ENCODE results near the gene C3orf49. TPM values are rescaled to one million over a fixed set of nuclear protein-coding genes. Genes with fewer than 3 reads are reported as not detected.

Gene C3orf49, protein sequence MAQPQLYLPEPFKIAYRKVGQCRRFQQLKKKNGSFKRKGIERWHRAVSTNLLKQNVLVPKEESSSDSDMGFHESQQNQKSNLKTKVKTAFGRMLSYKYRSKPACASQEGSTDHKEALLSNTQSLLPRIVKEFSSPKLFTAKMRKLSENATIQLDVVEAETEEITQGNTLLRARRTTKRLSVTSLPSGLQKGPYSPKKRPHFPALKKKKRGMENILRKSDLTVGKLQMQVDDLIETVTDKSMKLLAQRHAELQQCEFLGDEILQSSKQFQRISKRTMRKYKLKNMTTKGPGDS
- not detected for total RNA-seq
- not detected for polyA plus RNA-seq (ENCODE audit: insufficient read depth, low read depth, low replicate concordance)
- long read RNA-seq, donor 1, partial matches to known transcripts: 161 of 161 reads
- long read RNA-seq, donor 1, other reads (novel, unspliced or antisense): 0 of 161 reads
- long read RNA-seq, donor 2: 0 reads
- long read RNA-seq, donor 3, partial matches to known transcripts: 150 of 207 reads
- long read RNA-seq, donor 3, other reads (novel, unspliced or antisense): 57 of 207 reads
- long read RNA-seq, donor 4: 0 reads
- long read RNA-seq, donor 5: 0 reads
- long read RNA-seq, donor 6: 0 reads
- long read RNA-seq, donor 7, partial matches to known transcripts: 0 of 1 reads
- long read RNA-seq, donor 7, other reads (novel, unspliced or antisense): 1 of 1 reads
- long read RNA-seq, donor 8, partial matches to known transcripts: 101 of 149 reads
- long read RNA-seq, donor 8, other reads (novel, unspliced or antisense): 48 of 149 reads
- long read RNA-seq, donor 9, partial matches to known transcripts: 69 of 103 reads
- long read RNA-seq, donor 9, other reads (novel, unspliced or antisense): 34 of 103 reads
- long read RNA-seq, donor 10, partial matches to known transcripts: 92 of 162 reads
- long read RNA-seq, donor 10, other reads (novel, unspliced or antisense): 70 of 162 reads

DNA sequence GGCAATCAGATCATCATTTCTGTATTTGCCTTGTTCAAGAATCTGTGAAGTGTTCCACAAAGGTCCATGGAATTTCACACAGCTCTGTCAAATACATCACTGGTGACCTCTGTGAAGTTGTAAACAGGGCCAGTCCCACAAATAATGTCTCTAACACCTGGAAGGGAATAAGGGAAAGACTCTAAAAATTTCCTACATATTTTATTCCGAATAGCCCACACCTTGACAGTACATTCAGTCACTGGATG is at the start of gene C3orf49:
Gene C3orf49, plus strand, starts transcription at position 149 of the 248 bp plus-strand sequence. CDS start 173 bp downstream, outside the sequence.
- intact Hi-C loops (cut with DNase I): loop anchor here (5.0 kb wide), 1 partner anchor 467 kb away; no protein-coding TSS in a partner anchor
- TF ChIP-seq, protein P1, sequence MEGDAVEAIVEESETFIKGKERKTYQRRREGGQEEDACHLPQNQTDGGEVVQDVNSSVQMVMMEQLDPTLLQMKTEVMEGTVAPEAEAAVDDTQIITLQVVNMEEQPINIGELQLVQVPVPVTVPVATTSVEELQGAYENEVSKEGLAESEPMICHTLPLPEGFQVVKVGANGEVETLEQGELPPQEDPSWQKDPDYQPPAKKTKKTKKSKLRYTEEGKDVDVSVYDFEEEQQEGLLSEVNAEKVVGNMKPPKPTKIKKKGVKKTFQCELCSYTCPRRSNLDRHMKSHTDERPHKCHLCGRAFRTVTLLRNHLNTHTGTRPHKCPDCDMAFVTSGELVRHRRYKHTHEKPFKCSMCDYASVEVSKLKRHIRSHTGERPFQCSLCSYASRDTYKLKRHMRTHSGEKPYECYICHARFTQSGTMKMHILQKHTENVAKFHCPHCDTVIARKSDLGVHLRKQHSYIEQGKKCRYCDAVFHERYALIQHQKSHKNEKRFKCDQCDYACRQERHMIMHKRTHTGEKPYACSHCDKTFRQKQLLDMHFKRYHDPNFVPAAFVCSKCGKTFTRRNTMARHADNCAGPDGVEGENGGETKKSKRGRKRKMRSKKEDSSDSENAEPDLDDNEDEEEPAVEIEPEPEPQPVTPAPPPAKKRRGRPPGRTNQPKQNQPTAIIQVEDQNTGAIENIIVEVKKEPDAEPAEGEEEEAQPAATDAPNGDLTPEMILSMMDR (IDR thresholded peaks at IDR 0.05; ENCODE audit: borderline replicate concordance, extremely low read depth, insufficient read depth): no peak

DNA sequence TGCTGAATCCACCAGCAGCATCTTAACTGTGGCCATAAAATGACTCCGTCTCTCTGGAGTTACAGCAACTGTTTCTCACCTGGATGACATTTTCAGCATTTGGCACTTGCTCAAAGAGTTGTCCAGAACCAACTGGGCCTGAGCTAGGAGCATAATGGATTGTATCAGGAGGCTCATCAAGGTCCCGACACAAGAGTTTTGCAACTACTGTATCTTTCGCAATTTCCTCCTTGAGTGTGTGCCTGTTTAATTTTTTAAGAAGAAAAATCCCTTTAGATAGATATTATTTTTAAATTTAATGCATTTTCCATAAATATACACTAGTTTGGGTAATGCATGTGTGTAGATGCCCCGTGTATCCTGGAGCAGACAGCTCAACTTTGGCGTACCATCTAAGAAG is 44.3 kb upstream of the C3orf49 start:
- no peak for FAIRE-seq
- intact Hi-C loops (cut with DNase I): no loop called here
- no peaks in the 10 kb centered on the region for H3K36me3 ChIP-seq (ENCODE audit: control insufficient read depth in 2 of 3, insufficient read depth in 3 of 3, low read length in 3 of 3)
- H3K27me3 ChIP-seq (ENCODE audit: control insufficient read depth, insufficient read depth, low read length): no peaks in the 10 kb centered on the region
- no peak overlapping the region for H3K9ac ChIP-seq (ENCODE audit: low read length in 3 of 3)
- TF ChIP-seq, protein P1 (IDR thresholded peaks at IDR 0.05; ENCODE audit: borderline replicate concordance, extremely low read depth, insufficient read depth): no peak
- H3K4me3 ChIP-seq (ENCODE audit: low read length in 3 of 3): no peak overlapping the region
- no peaks in the 10 kb centered on the region for H3K4me1 ChIP-seq (ENCODE audit: control insufficient read depth in 2 of 3, insufficient read depth in 2 of 3, low read depth in 1 of 3, low read length in 3 of 3)
- no peaks in the 10 kb centered on the region for H3K9me3 ChIP-seq (ENCODE audit: control insufficient read depth in 2 of 3, insufficient read depth in 1 of 3, low read length in 3 of 3)
- no peak overlapping the region for H3K27ac ChIP-seq (ENCODE audit: low read depth in 2 of 2, low read length in 2 of 2)
- DNase-seq: no peak

More for the DNA sequence above, at the start of gene C3orf49:
- peak within 1 kb of the TSS in 1 of 3 donors; percentile 13 for H3K4me3 ChIP-seq (ENCODE audit: low read length in 3 of 3)
- no peak within 1 kb of the TSS for H3K9ac ChIP-seq (ENCODE audit: low read length in 3 of 3)
- DNase-seq (no peak), FAIRE-seq (no peak)
- H3K27ac ChIP-seq (ENCODE audit: low read depth in 2 of 2, low read length in 2 of 2): no peak within 1 kb of the TSS
- no peaks in the 10 kb centered on the region for H3K9me3 ChIP-seq (ENCODE audit: control insufficient read depth in 2 of 3, insufficient read depth in 1 of 3, low read length in 3 of 3)
- no peaks in the 10 kb centered on the region for H3K36me3 ChIP-seq (ENCODE audit: control insufficient read depth in 2 of 3, insufficient read depth in 3 of 3, low read length in 3 of 3)
- no peaks in the 10 kb centered on the region for H3K4me1 ChIP-seq (ENCODE audit: control insufficient read depth in 2 of 3, insufficient read depth in 2 of 3, low read depth in 1 of 3, low read length in 3 of 3)
- no peaks in the 10 kb centered on the region for H3K27me3 ChIP-seq (ENCODE audit: control insufficient read depth, insufficient read depth, low read length)

DNA sequence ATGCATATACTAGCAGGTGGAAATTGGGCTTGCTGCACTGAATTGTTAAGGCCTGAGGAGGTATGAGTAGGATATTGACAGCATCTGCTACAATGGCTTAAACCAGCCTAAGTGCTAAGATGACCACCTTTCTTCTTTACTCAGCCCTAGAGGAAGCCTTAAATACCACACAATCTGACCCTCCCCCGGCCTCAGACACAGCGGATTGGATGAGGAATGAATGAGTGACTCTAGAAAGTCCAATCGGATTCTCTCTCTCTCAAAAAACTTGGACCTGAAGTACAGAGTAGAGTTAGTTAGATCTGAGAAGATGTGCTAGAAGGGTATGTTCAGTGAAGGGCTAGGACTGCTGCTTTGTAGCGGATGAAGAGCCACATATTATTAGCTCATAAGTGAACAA is 39.9 kb upstream of the C3orf49 start:
- no peaks in the 10 kb centered on the region for H3K36me3 ChIP-seq (ENCODE audit: control insufficient read depth in 2 of 3, insufficient read depth in 3 of 3, low read length in 3 of 3)
- intact Hi-C loops (cut with DNase I): no loop called here
- TF ChIP-seq, protein P1 (IDR thresholded peaks at IDR 0.05; ENCODE audit: borderline replicate concordance, extremely low read depth, insufficient read depth): no peak
- H3K9me3 ChIP-seq (ENCODE audit: control insufficient read depth in 2 of 3, insufficient read depth in 1 of 3, low read length in 3 of 3): no peaks in the 10 kb centered on the region
- no peak overlapping the region for H3K4me3 ChIP-seq (ENCODE audit: low read length in 3 of 3)
- no peaks in the 10 kb centered on the region for H3K27me3 ChIP-seq (ENCODE audit: control insufficient read depth, insufficient read depth, low read length)
- H3K27ac ChIP-seq (ENCODE audit: low read depth in 2 of 2, low read length in 2 of 2): no peak overlapping the region
- no peak overlapping the region for H3K9ac ChIP-seq (ENCODE audit: low read length in 3 of 3)
- DNase-seq (no peak), FAIRE-seq (no peak)
- no peaks in the 10 kb centered on the region for H3K4me1 ChIP-seq (ENCODE audit: control insufficient read depth in 2 of 3, insufficient read depth in 2 of 3, low read depth in 1 of 3, low read length in 3 of 3)

Measured in kidney (tissue), 22 donors.